IPS DF 19.7 (cell line): ENCODE results near the gene CELF5.
"Not testable (repeated sequence)": the region's sequence is repeated elsewhere in the genome, so short reads cannot be mapped to it uniquely, and the experiment has no call there.

Experiments
- DNase-seq: peaks from one replicate; pipeline ENCODE4 v3.0.0-alpha.2; 2013; ENCODE audit warnings: low read depth, low spot score

Gene CELF5

GRCh38 chr19:3272952-3273351, 48.5 kb downstream of the CELF5 start:
- DNase-seq, result no peak

- DNase-seq, result no peak
These were observed 49.9 kb downstream of the CELF5 start for GRCh38 chr19:3274245-3274941.

GRCh38 chr19:3274942-3275582, 50.6 kb downstream of the CELF5 start:
- DNase-seq, result no peak

- DNase-seq, result no peak
These were observed 51.3 kb downstream of the CELF5 start for GRCh38 chr19:3275583-3276340.

DNA sequence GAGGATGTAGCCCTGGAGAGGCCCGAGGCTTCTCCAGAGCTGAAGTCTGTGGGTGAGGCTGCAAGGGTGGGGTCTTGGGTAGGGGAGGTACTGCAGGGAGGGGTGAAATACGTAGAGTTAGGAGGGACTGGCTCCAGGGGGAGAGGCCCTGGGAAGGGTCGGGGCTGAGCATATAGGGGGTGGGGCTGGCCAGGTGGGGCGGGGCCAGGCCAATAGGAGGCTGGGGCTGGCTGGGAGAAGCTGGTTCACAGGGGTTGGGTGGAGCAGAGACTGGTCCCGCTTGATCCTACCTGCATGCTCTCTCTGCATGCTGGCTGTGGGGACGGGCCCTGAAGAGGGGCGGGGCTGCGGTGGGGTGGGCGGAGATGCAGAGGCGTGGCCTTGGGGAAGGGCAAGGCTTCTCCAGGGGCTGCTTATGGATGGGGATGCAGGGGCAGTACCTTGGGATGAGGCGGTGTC, 51.9 kb downstream of the CELF5 start:
- DNase-seq, result peak; percentile 78

DNA sequence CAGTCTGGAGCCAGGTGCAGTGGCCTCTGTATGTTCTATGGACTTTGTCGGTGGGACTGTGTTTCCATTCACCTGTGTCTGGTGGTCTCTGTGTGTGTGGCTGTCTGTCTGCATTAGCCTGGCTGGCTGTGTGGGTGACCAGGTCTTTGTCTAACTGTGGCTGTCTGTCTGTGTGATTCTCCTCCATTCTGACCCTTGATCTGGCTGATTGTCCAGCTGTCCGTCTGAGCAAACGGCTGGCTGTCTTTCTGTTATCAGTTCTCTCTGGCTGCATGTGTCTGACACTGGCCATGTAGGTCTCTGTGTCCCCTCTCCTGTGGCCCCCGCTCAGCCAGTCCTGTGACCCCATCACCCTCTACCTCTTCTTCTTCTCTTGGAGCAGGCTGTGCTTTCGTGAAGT, 53.2 kb downstream of the CELF5 start:
- DNase-seq, result no peak

DNA sequence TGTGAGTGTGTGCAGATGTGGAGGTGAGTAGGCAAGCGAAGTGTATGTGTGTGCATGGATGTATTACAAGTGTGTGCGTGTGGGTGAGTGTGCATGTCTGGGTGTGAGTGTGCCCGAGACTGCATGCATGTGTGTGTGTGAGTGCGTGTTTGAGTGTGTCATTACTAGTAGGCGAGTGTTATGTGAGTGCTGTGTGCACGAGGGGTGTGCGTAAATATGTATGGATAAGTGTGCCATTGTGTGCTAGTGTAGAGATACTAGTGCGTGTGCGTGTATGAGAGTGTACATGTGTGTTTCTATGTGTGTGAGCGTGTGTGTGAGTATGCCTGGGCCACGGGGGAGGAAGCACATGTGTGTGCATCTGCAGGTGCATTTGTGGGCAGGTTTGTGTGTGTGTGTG, 53.8 kb downstream of the CELF5 start:
- DNase-seq, result no peak

- DNase-seq, result no peak
These were observed 54.3 kb downstream of the CELF5 start for GRCh38 chr19:3278749-3279148.

DNA sequence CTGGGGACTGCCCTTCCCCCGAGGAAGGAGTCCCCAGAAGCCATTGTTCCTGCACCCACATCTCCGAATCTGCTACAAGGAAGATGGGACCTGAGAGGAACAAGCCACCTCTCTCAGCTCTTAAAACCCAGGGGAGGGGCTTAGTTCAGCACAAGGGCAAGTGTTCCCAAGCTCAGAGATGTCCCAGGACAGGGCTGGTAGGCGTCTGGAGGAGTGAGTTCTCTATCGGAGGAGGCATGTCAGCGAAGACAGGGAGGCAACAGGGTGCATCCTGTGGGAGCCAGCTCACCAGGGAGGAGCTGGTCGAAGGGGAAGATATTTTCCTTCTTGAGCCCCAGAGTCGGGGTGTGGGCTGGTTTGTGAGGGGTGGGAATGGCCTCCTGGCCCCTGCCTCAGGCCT, 54.8 kb downstream of the CELF5 start:
- no peak for DNase-seq

- DNase-seq, result no peak
These were observed 56.6 kb downstream of the CELF5 start for GRCh38 chr19:3281026-3281425.

- DNase-seq, result no peak
These were observed 57.7 kb downstream of the CELF5 start for GRCh38 chr19:3282155-3282554.

DNA sequence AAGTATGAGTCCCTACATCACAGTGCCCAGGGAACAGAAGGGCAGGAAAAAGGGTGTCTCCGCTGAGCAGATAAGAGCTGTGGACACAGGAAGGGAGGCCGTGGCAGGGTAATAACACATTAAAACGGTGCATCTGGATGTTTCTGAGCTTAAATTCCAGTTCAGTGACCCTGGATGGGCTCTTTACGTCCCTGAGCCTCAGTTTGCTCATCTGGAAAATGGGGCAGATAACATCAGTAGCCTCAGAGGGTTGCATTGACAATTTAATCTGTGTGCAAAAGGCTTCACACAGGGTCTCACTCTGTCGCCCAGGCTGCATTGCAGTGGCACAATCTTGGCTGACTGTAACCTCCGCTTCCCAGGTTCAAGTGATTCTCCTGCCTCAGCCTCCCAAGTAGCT, 58.1 kb downstream of the CELF5 start:
- DNase-seq, result no peak

DNA sequence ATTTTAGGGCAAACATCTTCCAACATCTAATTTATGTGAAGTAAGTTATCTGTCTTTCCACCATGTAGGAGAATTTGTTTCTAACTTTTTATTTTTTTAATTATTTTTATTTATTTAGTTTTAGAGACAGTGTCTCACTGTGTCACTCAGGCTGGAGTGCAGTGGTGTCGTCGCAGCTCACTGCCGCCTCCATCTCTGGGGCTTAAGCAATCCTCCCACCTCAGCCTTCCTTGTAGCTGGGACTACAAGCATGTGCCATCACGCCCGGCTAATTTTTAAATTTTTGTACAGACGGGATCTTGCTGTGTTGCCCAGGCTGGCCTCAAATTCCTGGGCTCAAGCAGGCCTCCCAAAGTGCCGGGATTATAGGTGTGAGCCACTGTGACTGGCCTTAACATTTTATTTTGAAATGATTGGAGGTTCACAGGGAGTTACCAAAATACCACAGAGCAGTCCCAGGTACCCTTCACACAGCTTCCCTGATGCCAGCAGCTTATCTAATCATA, 58.8 kb downstream of the CELF5 start:
- no peak for DNase-seq

- no peak for DNase-seq
These were observed 59.6 kb downstream of the CELF5 start for GRCh38 chr19:3283886-3284657.

DNA sequence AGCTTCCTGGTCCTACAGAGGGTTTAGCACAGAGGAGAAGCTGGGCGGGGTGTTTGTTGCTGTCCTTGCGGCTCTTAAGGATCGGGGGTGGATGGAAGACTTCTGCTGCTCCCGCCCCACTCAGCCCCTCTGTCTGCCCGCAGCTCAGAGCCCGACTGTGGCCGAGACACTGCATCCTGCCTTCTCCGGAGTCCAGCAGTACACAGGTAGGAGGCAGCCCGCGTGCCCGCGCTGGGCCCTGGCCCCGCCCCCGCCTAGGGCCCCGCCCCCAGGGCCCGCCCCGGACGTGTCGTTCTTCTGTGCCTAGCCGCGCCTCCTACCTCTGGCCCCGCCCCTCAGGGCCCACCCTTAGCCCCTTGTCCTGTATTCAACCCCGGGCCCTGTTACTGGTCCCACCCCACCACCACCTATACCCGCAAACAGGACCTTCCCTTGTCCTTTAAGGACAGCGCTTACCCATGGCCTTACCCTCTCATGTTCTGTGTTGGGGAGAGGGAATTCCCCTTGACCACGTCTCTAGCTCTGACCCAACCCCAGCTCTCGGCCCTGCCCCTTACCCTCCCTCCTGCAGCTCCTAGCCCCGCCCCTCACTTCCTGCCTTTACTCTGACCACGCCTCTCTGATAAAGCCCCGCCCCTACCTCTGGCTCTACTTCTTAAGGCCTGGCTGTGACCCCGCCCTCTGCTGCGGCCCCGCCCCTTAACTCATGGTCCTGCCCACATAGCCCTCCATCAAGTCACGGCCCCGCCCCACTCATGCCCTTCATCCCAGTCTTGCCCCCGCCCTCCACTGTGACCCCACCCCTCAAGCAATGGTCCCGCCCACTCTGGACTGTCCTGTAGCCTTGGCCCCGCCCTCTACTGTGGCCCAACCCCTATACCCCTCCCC, 60.5 kb downstream of the CELF5 start:
- no peak for DNase-seq

GRCh38 chr19:3285647-3286176, 61.3 kb downstream of the CELF5 start:
- no peak for DNase-seq

- DNase-seq, result no peak
These were observed 63.4 kb downstream of the CELF5 start for GRCh38 chr19:3287814-3288213.

DNA sequence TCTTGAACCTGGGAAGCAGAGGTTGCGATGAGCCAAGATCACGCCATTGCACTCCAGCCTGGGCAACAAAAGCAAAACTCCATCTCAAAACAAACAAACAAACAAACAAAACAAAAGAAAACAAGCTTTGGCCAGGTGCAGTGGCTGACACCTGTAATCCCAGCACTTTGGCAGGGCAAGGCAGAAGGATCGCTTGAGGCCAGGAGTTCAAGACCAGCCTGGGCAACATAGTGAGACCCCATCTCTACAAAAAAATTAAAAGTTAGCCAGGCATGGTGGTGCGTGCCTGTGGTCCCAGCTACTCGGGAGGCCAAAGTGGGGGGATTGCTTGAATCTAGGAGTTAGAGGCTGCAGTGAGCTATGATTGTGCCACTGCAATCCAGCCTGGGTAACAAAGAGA, 64.0 kb downstream of the CELF5 start:
- not testable (repeated sequence) for DNase-seq

DNA sequence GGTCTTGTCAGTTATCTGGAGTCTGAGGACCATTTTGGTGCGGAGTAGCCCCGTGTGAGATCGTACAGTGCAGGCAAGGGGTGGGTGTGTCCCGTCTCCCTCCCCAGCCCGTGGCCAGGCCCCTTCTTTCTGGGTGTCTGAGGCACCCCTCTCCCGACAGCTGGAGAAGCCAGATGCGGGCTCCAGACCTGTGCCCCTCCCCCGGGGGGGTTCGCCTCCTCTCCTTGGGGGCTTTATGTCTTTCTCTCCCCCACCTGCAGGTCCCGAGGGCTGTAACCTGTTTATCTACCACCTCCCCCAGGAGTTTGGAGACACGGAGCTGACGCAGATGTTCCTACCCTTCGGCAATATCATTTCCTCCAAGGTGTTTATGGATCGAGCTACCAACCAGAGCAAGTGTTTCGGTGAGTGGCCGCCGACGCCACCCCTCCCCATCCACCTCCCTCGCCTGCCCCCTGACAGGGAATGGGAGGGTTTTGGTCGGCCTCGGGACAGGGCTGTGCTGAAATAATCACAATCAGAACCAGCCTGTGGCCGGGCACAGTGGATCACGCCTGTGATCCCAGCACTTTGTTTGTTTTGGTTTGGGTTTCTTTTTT, 65.6 kb downstream of the CELF5 start:
- DNase-seq, result no peak

GRCh38 chr19:3290858-3291257, 66.4 kb downstream of the CELF5 start:
- not testable (repeated sequence) for DNase-seq
